ENCODE measurements around the gene RNASET2. TPM values are rescaled to one million over a fixed set of nuclear protein-coding genes. Genes with fewer than 3 reads are reported as not detected.
"Not testable (repeated sequence)": the region's sequence is repeated elsewhere in the genome, so short reads cannot be mapped to it uniquely, and the experiment has no call there.

RNASET2 gene
- total RNA-seq, 1 donor: 16.8 TPM

DNA sequence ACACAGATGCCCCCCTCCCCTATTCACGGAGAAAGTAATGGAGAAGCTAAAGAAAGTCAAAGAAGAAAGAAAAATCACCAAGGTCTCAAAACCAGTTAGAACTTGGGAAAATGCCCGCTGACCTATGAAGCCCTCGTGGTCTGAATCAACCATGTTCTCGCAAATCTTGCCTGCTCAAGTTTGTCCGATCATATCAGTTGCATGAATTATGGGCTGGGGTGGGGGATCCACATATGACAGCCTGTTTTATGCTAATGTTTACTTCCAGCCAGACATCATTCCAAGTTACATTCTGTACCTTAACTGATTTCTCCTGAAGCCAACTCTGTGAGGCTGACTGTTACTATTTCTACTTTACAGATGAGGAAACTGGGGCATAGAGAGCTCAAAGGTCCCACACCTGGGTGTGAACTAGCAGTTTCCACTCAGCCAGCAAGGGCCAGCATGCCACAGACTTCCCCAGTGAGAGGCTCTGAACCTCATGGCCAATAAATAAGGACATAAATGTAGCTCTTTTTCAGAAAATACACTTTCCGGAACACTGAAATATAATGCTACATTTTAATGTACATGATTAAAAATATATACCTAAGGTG, 2.1 kb downstream of the RNASET2 start:
- TF ChIP-seq, protein P1, sequence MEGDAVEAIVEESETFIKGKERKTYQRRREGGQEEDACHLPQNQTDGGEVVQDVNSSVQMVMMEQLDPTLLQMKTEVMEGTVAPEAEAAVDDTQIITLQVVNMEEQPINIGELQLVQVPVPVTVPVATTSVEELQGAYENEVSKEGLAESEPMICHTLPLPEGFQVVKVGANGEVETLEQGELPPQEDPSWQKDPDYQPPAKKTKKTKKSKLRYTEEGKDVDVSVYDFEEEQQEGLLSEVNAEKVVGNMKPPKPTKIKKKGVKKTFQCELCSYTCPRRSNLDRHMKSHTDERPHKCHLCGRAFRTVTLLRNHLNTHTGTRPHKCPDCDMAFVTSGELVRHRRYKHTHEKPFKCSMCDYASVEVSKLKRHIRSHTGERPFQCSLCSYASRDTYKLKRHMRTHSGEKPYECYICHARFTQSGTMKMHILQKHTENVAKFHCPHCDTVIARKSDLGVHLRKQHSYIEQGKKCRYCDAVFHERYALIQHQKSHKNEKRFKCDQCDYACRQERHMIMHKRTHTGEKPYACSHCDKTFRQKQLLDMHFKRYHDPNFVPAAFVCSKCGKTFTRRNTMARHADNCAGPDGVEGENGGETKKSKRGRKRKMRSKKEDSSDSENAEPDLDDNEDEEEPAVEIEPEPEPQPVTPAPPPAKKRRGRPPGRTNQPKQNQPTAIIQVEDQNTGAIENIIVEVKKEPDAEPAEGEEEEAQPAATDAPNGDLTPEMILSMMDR (IDR thresholded peaks at IDR 0.05; ENCODE audit: insufficient read depth, low read length): no peak
- no peak overlapping the region for H3K4me3 ChIP-seq (ENCODE audit: low read depth, low read length)
- DNase-seq (ENCODE audit: low read depth): no peak

DNA sequence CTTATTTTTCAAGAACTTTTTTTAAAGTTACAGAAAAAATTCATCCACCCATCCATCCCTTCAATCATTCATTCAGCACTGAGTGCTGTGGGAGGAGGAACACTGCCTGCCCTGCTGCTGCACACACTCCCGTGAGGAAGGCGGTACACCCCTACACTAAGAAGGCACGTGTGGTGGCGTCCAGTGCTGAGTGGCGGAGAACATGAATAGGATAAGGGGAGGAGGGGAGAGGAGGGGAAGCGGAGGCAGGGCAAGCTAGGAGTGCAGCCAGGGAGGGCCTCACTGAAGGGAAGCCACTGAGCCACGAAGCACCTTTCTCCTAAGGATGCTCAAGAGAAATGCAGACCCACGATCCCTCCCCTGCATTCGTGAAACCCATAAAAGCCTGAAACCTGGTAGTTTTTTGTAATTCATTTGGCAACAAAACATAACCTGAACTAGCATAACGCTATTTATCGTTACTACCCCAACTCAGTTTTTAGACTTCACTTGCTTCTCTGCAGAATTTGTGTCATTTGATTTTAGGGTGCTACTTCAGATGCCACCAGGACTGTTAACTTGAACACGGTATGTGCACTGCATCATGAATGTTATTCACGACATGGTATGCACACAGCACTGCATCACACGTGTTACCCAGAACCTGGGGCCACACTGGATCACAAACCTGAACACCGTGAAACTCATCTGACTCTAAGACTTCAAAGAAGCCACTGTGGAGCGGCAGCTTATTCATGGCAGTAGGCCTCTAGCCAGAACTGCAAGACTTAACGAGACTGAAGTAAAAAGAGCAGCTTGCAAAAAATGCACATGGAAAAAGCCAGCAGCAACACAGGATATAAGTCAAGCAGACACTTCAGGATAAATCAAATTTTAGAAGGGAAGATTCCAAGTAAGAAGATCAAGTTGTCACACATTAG, 3.5 kb downstream of the RNASET2 start:
- no peak overlapping the region for H3K4me3 ChIP-seq (ENCODE audit: low read depth, low read length)
- TF ChIP-seq, protein P1 (IDR thresholded peaks at IDR 0.05; ENCODE audit: insufficient read depth, low read length): no peak
- DNase-seq (ENCODE audit: low read depth): no peak

DNA sequence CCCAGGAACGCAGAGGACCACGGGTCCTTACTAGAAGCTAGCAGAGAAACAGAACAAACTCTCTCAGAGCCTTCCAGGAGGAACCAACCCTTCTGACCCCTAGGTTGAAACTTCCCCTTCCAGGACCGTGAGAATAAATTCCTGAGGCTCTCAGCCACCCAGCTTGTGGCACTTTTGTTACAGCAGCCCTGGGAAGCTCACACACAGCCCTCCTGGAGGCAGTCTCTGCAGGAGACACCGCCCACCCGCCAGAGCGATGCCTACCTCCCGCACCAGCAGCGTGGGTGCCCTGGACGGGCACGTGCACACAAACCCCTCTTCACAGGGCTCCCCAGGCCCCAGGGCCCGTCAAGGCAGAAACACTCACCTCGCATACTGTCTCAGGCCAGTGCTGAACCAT, 4.2 kb downstream of the RNASET2 start:
- DNase-seq (ENCODE audit: low read depth): no peak
- TF ChIP-seq, protein P1 (IDR thresholded peaks at IDR 0.05; ENCODE audit: insufficient read depth, low read length): no peak
- no peak overlapping the region for H3K4me3 ChIP-seq (ENCODE audit: low read depth, low read length)

DNA sequence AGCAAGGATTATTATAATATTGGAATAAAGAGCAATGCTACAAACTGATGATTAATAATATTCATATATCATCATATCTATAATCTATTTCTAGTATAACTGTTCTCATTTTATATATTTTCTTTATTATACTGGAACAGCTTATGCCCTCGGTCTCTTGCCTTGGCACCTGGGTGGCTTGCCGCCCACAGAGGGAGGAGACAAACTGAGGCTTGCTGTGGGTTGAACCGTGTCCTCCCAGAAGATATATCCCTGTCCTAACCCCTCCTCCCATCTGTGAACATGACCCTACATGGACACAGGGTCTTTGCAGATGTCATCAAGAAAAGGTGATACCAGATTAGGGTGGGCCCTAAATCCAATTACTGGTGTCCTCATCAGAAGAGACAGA, 4.7 kb downstream of the RNASET2 start:
- no peak for DNase-seq (ENCODE audit: low read depth)
- TF ChIP-seq, protein P1 (IDR thresholded peaks at IDR 0.05; ENCODE audit: insufficient read depth, low read length): no peak
- H3K4me3 ChIP-seq (ENCODE audit: low read depth, low read length): no peak overlapping the region

DNA sequence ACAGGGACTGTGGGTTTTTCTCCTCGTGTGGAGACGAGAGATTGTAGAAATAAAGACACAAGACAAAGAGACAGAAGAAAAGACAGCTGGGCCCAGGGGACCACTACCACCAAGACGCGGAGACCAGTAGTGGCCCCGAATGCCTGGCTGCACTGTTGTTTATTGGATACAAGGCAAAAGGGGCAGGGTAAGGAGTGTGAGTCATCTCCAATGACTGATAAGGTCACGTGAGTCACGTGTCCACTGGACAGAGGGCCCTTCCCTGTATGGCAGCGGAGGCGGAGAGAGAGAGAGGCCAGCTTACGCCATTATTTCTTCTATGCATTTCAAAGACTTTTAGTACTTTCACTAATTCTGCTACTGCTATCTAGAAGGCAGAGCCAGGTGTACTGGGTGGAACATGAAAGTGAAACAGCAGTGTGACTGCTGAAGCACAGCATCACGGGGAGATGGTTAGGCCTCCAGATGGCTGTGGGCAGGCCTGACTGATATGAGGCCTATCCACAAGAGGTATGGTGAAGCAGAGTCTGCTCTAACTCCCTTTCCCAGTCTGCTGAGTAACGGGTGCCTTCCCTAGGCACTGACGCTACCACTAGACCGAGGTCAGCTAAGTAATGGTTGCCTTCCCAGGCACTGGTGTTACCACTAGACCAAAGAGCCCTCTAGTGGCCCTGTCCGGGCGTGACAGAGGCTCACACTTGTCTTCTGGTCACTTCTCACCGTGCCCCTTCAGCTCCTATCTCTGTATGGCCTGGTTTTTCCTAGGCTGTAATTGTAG, 5.3 kb downstream of the RNASET2 start:
- peak; percentile 48 for DNase-seq (ENCODE audit: low read depth)
- TF ChIP-seq, protein P1 (IDR thresholded peaks at IDR 0.05; ENCODE audit: insufficient read depth, low read length): peak; percentile 56
- not testable (repeated sequence) for H3K4me3 ChIP-seq (ENCODE audit: low read depth, low read length)

DNA sequence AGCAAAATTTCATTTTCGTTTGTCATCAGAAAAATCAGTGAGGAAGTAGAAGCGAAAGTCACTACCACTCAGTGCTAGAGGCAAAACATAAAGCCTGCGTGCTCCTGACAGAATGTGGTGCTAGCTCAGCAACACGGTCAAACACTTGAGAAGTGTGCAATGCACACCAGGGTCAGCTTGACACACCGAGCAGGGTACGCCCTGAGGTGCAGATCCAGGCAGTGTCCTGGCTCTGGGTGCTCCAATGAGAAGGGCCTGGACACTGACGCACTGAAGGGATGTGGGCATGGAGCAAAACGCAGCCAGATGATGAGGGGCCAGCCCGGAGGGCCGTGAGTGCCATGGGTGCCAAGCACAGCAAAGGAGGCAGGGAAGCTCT, 5.9 kb downstream of the RNASET2 start:
- DNase-seq (ENCODE audit: low read depth): no peak
- TF ChIP-seq, protein P1 (IDR thresholded peaks at IDR 0.05; ENCODE audit: insufficient read depth, low read length): no peak
- H3K4me3 ChIP-seq (ENCODE audit: low read depth, low read length): no peak overlapping the region
